K562 (cell line): ENCODE results near the gene TMEM217. TPM values are rescaled to one million over a fixed set of nuclear protein-coding genes. Genes with fewer than 3 reads are reported as not detected.

Experiments used
- ATAC-seq: fragments of 200-7000 bp; cut with Tn5 transposase; 3 replicates; pipeline ENCODE4 v1.9.1; 2020; ENCODE audit warnings: moderate library complexity
- BruUV-seq: library from RNA; stranded (reverse); fragments of 400-500 nt; replicated peaks from 2 replicates; lab custom pipeline; 2021; lab: Mats Ljungman, UMichigan
- CTCF ChIA-PET: fragments of 300-600 bp; formaldehyde crosslinking; extraction: SDS; loops from one replicate; lab custom pipeline; 2021; ENCODE audit warnings: low intra/inter-chr PET ratio; lab: Yijun Ruan, JAX
- POLR2A ChIA-PET: fragments of 300-600, 350-650 bp; sonication (Branson Sonifier 250); formaldehyde crosslinking; extraction: SDS; loops from one replicate; lab custom pipeline; 2021; ENCODE audit warnings: antibody characterized with exemption, inconsistent platforms; lab: Yijun Ruan, JAX
- DNase-seq, 4 experiments: peaks; one replicate each; pipeline versions ENCODE4 v3.0.0 to v3.0.0-alpha.2; 2011 to 2018; ENCODE audit warnings: low spot score in 3 of 4, mixed read lengths in 3 of 4; ENCODE audit errors: extremely low read depth in 1 of 4
- FAIRE-seq: peaks from 2 replicates; lab custom pipeline; 2011; peaks lifted over from hg19 to GRCh38; lab: Jason Lieb, UNC
- H2AFZ ChIP-seq: 2 replicates; pipeline ENCODE4 v1.6.0; 2011; ENCODE audit warnings: low read depth, low read length, control low read depth, inconsistent platforms
- H3K27ac ChIP-seq: fragments of 200-600 bp; 3 replicates; pipeline ENCODE4 v1.8.0; 2011; ENCODE audit warnings: low read depth, mild to moderate bottlenecking, control low read depth, inconsistent platforms, low read length, moderate library complexity, mixed read lengths; ENCODE audit errors: extremely low read depth
- H3K27me3 ChIP-seq, 2 experiments: fragments of 300-600 bp in 1 of 2; 2 replicates in 1 of 2; 3 replicates in 1 of 2; pipeline versions ENCODE4 v1.6.0 to v1.8.0; 2011; ENCODE audit warnings: inconsistent platforms in 2 of 2, low read length in 2 of 2, mild to moderate bottlenecking in 1 of 2, mixed read lengths in 1 of 2, moderate library complexity in 1 of 2; ENCODE audit not compliant: control insufficient read depth in 2 of 2, insufficient read depth in 2 of 2
- H3K36me3 ChIP-seq: fragments of 300-600 bp; 3 replicates; pipeline ENCODE4 v1.8.0; 2011; ENCODE audit warnings: mild to moderate bottlenecking, low read length, inconsistent platforms; ENCODE audit not compliant: control insufficient read depth, insufficient read depth
- H3K4me1 ChIP-seq, 2 experiments: fragments of 200-600 bp in 1 of 2; replicated peaks in 1 of 2; 2 replicates in 1 of 2; 3 replicates in 1 of 2; pipeline versions ENCODE4 v1.5.1 to v1.8.0; 2011; ENCODE audit warnings: inconsistent platforms in 2 of 2, low read length in 2 of 2, mild to moderate bottlenecking in 1 of 2, mixed read lengths in 1 of 2, moderate library complexity in 1 of 2; ENCODE audit not compliant: control insufficient read depth in 2 of 2, insufficient read depth in 2 of 2
- H3K4me2 ChIP-seq: 2 replicates; pipeline ENCODE4 v1.6.1; 2011; ENCODE audit warnings: low read length, control low read depth, inconsistent platforms, mixed read lengths; ENCODE audit not compliant: insufficient read depth
- H3K4me3 ChIP-seq: fragments of 200-600 bp; sonication (generic), shearing (Covaris generic); 2 replicates; pipeline ENCODE4 v1.5.1; 2016; ENCODE audit warnings: control low read depth, inconsistent platforms
- H3K79me2 ChIP-seq: fragments of 200-600 bp; 3 replicates; pipeline ENCODE4 v1.8.0; 2011; ENCODE audit warnings: low read length, inconsistent platforms; ENCODE audit not compliant: control insufficient read depth, insufficient read depth
- H3K9ac ChIP-seq, 2 experiments: 2 replicates each; pipeline versions ENCODE4 v1.6.0 to v1.6.1; 2011; ENCODE audit warnings: low read depth in 2 of 2, low read length in 2 of 2, control low read depth in 1 of 2, inconsistent platforms in 1 of 2, mild to moderate bottlenecking in 1 of 2, mixed read lengths in 1 of 2; ENCODE audit not compliant: insufficient read depth in 1 of 2
- H3K9me1 ChIP-seq: one replicate; pipeline ENCODE4 v1.6.0; 2011; ENCODE audit warnings: inconsistent platforms, mild to moderate bottlenecking, low read length, moderate library complexity; ENCODE audit not compliant: control insufficient read depth, insufficient read depth
- H3K9me3 ChIP-seq: replicated peaks from 2 replicates; pipeline ENCODE4 v1.5.1; 2011; ENCODE audit warnings: low read depth, low read length, inconsistent platforms; ENCODE audit not compliant: control insufficient read depth, insufficient read depth
- H4K20me1 ChIP-seq: replicated peaks from 2 replicates; pipeline ENCODE4 v1.6.1; 2011; ENCODE audit warnings: low read length, inconsistent platforms, mixed read lengths; ENCODE audit not compliant: control insufficient read depth, insufficient read depth
- CHD2 ChIP-seq: IDR thresholded peaks from 2 replicates; pipeline ENCODE4 v1.6.1; 2011; ENCODE audit warnings: low read depth, low read length
- GATA2 ChIP-seq: sonication (generic); formaldehyde crosslinking; IDR thresholded peaks from 2 replicates; pipeline ENCODE4 v1.4.0; 2020; ENCODE audit warnings: mild to moderate bottlenecking, missing genetic modification reagents
- MLX ChIP-seq, 2 experiments: fragments of 450-650 bp in 1 of 2; sonication (generic) in 1 of 2; formaldehyde crosslinking; conservative IDR thresholded peaks; 2 replicates each; pipeline versions ENCODE4 v1.4.0 to v1.8.1; 2020 to 2022; ENCODE audit warnings: mild to moderate bottlenecking in 1 of 2, missing genetic modification reagents in 1 of 2
- SREBF2 ChIP-seq: sonication (generic); formaldehyde crosslinking; IDR thresholded peaks from 2 replicates; pipeline ENCODE4 v1.4.0; 2020; ENCODE audit warnings: mild to moderate bottlenecking, missing genetic modification reagents
- ZNF77 ChIP-seq: fragments of 250-450 bp; sonication (Bioruptor Pico); IDR thresholded peaks from 2 replicates; pipeline ENCODE4 v1.5.0; 2020
- WGBS: fragments of 100-300 bp; shearing (Covaris generic); methylation state at CpG from one replicate; pipeline ENCODE4 v1.1.6; 2016; ENCODE audit warnings: low coverage, mixed read lengths; ENCODE audit not compliant: insufficient coverage; ENCODE audit errors: missing lambda C conversion rate; 5-methylcytosine and 5-hydroxymethylcytosine counted together
- in situ Hi-C: fragments of 300-500 bp; cut with MboI; formaldehyde crosslinking; loops from 4 replicates; pipeline ENCODE4 v1.15.0; 2018; ENCODE audit warnings: inconsistent platforms, mixed read lengths
- intact Hi-C: fragments of 100-400 bp; cut with micrococcal nuclease; formaldehyde crosslinking; loops from 2 replicates; pipeline ENCODE4 v1.14.2; 2022
- polyA plus RNA-seq, 8 experiments: library from polyadenylated mRNA; depleted of rRNA in 4 of 8; stranded (reverse) in 5 of 8; unstranded in 3 of 8; fragments of >200 nt; fragmentation: Nextera tagmentation in 2 of 8; fragmentation: Illumina TruSeq in 1 of 8; extraction: Ambion mirVana in 2 of 8; extraction: Trizol in 1 of 8; gene quantifications; 2 replicates each; pipeline versions ENCODE4 v1.2.1 to v1.2.3, GENCODE V29; 2011 to 2014; ENCODE audit warnings: inconsistent platforms in 1 of 8, missing spikeins in 1 of 8
- total RNA-seq, 7 experiments: library from RNA; depleted of rRNA in 6 of 7; stranded (reverse); fragments of >200 nt in 6 of 7; fragmentation: Illumina TruSeq in 2 of 7; extraction: Trizol in 2 of 7; gene quantifications; 2 replicates each; pipeline versions ENCODE4 v1.2.1 to v1.2.3, GENCODE V29; 2011 to 2021; ENCODE audit warnings: low replicate concordance in 1 of 7

The TMEM217 gene
- total and polyA plus RNA-seq, 9 of the 15 experiments (the other 6 are each of a cell fraction or from before 2014, with no cell fraction given): 1.3 to 8.0 (median 1.9) TPM

- Histone ChIP-seq H3K27me3 (no peaks in the 10 kb centered on the region), H3K36me3 (no peaks in the 10 kb centered on the region; the same call in 2 of the 3 replicates), H3K9ac (no peak overlapping the region), H3K79me2 (peaks cover 7% of the 10 kb centered on the region; the same call in 1 of the 3 replicates), H3K4me3 (no peak overlapping the region), H3K9me1 (no peaks in the 10 kb centered on the region), H3K4me1 (peaks cover 54 to 64% of the 10 kb centered on the region in 2 experiments), H4K20me1 (no peaks in the 10 kb centered on the region), H3K4me2 (no peak overlapping the region), H3K9me3 (no peaks in the 10 kb centered on the region), H2AFZ (no peak overlapping the region), H3K27ac (no peak overlapping the region; the same call in 2 of the 3 replicates)
- ATAC-seq (no peak), FAIRE-seq (no peak), DNase-seq (no peak)
- intact Hi-C loops (loop anchor here (1.0 kb wide), 2 partner anchors 25 to 31 kb away; no protein-coding TSS in a partner anchor), in situ Hi-C loops (loop anchor here (5.0 to 10.0 kb wide), 4 partner anchors 36 to 441 kb away; partner anchors contain the start of gene PIM1)
- ChIA-PET CTCF (interaction anchor here (0.6 to 9.0 kb wide), 7 partner anchors 36 to 188 kb away, joined by 3 to 204 read pairs (median 23); no protein-coding TSS in a partner anchor), POLR2A (interaction anchor here (0.7 to 7.3 kb wide), 8 partner anchors 11 to 222 kb away, joined by 3 to 67 read pairs (median 3); no protein-coding TSS in a partner anchor)
- TF ChIP-seq MLX (CRISPR knock-in tag; conservative IDR thresholded peaks at IDR 0.05) (no peak), CHD2 (no peak), GATA2 (no peak), ZNF77 (CRISPR knock-in tag) (no peak), SREBF2 (CRISPR knock-in tag) (no peak)
- 66% methylated on average over 7 of the region's 7 CpGs for WGBS
- no TSS peak for BruUV-seq
Observed at GRCh38 chr6:37208793-37209192, 49.2 kb downstream of the TMEM217 start.
